NCI-H82 treated with DMSO at 0.1 percent for 48 hours (cell line): ENCODE measurements around the gene UBQLN4.
"Not testable (repeated sequence)": the region's sequence is repeated elsewhere in the genome, so short reads cannot be mapped to it uniquely, and the experiment has no call there.

ENCODE experiments used
- DNase-seq: peaks from one replicate; lab custom pipeline; 2025; ENCODE audit not compliant: unreplicated experiment; lab: John Stamatoyannopoulos, UW

UBQLN4 gene

DNA sequence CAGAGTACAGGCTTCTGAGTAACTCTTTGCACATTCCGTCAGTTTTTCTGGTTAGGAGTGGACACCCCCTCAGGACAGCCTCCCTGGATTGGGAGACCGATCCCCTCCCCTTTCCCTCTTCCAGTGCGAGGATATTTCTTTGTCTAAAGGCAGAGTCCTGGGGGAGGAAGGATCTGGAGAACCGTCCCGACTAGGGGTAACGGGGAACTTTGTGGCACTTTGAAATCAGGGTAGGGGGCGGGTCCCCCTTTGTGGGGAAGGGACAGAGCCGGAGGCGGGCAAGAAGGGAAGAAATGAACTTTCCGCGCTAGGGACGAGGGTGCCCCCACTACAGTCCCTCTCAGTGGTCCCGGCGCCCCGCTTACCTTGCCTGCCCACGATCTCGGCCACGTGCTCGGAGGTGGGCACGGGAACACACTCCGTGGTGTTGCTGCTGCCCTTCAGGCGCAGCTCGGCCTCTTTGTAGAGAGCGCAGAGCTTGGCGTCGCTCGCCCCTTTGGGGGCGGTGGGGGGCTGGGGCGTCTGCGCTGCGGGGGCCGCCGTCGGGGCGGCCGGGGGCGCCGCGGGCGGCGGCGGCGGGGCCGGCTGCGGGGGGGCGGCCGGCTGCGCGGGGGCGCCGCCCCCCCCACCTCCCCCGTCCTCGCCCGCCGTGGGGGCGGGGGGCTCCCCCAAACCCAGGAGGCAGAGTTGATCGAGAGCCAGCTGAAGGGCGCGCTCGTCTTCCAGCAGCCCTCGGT, 27.8 kb upstream of the UBQLN4 start:
- no peak for DNase-seq

DNA sequence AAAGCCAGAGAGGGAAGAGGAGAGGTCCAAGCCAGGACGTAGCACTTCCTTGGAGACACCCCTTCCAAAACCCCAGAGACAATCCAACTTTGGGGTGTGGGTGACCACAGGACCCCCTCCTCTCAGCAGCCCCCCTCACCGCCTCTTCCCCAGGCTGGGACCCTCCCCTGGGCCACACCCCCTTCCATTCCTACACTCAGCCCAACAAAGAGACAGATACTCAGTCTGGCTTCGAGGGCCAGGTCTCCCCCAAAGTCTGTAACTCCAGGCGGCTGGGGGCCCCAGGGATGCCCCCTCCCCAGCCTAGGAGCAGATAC, 27.2 kb upstream of the UBQLN4 start:
- DNase-seq = no peak

DNA sequence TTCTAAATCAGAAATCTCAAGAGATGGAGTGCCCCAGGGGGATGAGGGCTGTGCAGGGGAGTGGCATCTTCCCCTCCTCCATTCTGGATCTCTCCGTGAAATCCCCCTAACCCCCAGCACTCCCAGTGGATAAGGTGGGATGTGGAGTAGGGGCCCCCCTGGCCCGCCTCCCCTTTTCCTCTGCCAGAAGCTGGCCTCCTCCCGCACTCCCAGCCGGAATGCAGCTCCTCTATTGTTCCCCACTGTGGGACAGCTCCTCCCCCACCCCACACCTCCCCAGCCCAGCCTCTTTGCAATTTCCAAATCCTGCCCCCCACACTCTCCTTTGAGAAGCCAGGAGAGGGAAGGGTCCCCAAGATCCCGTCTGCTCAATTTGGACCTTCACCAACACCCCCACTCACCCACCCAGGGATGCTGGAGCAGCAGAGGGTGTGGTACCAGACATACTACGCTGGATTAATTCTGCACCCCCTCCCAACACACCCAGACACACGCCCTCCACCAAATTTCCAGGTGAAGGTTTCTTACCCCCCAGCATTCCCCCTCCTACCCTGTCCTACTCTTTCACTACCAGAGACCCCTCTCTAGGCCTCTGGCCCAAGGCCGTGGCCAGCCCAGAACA, 26.8 kb upstream of the UBQLN4 start:
- no peak for DNase-seq

DNA sequence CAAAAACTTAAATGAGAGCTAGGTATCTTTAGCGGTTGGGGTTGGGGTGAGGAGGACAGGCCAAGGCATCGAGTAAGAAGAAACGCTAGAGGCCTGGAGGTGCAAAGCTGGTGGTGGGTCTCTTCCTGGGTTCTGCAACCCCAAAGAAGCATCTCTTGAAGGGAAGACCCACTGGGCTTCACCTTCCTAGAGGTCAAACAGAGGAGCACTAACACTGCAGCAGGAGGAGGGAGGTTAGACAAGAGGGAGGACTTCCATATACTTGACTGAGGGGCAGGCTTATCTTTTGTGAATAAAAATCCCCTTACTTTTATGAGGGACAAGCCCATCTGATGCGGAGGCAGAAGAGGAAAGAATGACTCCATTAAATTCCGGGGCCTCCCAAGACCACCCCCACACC, 26.2 kb upstream of the UBQLN4 start:
- DNase-seq = no peak

DNA sequence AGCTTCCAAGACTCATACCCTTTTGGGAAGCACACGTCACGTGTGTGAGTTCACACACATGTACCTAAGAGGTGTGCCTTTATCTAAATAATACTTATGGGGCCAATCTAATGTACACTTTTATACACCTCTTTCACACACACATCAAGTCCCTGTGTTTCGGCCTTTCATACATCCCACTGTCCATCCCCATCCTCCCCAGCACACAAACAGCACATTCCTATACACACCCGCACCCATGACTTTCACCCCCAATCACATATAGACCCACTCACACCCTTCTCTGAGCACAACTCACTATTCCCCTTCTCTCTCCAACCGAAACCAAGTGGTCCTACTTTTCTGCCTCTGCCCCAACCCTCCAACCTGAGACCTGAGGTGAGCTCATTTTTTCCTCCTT, 25.1 kb upstream of the UBQLN4 start:
- DNase-seq = no peak

DNA sequence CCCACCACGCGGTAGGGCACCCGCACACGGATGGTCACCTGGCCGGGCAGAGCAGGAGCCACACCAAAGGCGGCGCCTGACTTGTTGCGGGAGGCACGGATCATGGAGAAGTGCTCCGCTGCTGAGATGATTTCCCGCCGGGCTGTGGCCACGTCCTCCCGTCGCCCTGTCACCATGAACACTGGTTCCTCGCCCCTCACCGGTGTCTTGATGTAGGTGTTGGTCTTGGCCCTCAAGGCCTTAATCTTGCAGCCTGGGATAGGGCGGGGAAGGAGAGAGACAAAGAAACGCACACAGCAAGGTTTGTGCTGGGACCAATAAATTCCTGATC, 23.8 kb upstream of the UBQLN4 start:
- DNase-seq = no peak

DNA sequence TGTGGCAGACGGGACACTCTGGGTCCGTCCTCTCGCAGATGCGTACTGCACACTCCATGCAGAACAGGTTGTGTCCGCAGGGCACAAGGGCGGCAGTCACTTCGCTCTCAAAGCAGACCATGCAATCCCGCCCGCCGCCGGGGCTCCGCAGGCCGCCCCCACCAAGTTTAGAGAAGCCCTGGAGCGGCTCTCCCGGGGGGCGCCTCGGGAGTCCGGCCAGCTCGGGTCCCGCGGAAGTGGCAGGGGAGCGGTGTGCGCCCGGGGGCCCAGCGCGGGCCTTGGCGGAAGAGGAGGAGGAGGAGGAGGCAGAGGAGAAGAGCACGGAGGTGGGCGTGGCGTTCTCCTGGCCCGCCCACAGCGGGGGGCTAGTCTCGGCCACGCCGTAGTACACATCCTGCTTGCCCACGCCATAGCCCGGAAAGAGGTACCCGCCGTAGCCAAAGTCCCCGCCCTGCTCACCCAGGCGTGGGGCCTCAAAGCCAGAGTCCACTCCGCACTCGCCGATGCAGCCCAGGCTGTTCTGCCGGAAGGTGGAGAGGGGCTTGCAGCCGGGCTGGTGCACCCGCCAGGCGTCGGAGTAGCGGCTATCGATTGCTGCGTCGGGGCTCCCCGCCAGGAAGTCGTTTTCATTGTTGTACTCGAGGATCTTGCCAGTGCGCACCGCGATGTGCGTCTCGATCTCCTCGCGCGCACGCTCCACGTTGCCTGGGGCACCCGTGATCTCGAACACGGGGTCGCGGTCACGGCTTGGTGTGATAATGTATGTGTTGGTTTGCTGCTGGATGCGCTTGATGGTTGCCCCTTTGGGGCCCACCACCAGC, 23.2 kb upstream of the UBQLN4 start:
- no peak for DNase-seq

DNA sequence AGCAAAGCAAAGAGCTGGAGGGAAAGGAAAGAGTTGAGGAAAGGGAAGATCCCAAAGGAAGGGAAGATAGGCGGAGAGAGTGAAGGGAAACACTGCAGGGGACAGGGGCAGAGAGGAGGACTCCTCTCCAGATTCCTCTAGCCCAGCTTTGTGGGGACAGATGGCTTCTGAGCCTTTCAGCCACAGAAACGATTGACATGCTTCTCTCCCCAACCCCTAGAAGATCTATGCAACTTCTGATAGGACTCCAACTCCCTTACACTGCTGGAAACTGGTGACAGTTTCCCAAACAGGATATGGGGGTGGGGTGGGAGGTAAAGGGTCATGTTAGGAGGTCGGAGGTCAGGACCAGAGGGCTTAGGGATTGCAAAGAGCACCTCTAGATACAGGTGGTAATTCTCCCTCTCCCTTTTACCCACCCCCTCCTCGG, 22.2 kb upstream of the UBQLN4 start:
- no peak for DNase-seq

DNA sequence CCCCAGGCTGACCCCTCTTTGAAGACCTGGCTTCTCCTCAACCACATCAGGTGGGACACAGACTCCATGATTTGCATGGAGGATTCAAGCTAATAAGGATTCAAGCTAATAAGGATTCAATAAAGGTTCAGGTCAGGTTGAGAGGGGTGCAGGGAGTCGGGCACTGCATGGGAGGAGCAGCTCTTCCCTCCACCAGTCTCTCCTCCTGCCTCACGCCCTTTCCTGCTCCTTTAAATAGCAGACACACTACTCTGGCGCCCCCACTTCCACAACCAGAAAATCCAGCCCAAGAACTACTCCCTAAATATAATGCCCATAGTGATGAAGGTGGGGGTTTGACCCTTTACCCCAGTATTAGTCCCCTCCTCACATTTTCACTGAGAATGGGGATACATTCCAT, 21.6 kb upstream of the UBQLN4 start:
- no peak for DNase-seq

DNA sequence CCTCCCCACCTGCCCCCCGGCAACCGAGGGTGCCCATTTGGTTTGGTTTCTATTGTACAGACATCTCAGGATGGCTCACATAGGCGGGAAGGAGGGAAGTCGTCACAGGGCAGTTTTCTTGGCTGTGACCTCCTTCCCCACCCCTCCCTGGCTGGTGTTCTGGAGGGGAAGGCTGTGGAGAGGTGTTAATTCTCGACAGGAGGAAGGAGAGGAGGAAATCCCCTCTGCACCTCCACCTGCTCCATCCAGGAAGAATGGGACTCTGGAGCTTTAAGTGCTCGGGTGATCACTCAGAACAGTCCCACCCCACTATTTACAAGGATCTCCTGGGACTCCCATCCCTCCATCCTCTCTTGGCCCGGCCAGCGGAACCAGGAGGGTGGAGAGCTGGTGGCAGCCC, 21.1 kb upstream of the UBQLN4 start:
- DNase-seq = no peak

DNA sequence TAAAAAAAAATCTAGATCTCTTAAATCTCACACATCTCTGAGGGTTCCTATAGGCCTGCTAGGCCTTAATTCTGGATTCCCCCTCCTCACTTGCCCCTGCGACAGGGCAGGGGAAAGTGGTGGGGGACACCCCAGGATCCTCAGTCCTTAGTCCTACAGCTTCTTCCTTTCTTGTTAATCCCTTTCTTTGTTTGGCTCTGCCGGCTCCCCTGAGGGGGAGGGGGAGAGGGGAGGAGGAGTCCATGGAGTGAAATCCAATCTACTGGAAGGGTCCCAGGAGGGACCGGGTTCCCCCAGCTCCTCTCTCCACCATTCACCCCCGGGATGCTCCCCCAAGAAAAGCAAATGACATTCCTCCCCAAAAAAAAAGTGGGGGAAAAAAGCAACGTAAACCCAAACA, 20.1 kb upstream of the UBQLN4 start:
- peak; percentile 89 for DNase-seq

DNA sequence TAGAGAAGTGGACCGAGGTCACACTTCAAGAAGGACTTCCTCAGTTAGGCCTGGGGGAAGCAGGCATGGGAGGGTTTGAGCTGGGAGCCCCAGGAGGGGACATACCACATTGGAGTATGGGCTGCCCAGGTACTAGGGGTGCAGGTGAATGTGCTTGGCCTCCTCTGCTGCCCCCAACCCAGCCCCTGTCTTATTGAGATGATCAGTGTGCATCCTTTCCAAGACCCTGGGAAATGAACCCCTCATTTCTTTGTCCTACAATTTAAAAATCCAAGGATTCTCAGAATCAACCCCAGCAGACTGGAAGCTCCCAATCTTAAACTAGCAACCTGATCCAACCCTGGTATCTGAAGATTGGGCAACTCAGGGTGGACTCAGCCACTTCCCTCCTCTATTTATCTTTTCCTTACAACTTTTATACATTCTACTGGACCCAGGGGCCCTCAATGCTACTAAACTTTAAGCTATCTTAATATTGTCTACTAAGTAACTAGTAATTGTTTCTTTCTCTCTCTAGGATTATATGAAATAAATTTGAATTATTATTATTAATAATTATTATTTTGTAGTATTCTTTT, 19.6 kb upstream of the UBQLN4 start:
- no peak for DNase-seq

DNA sequence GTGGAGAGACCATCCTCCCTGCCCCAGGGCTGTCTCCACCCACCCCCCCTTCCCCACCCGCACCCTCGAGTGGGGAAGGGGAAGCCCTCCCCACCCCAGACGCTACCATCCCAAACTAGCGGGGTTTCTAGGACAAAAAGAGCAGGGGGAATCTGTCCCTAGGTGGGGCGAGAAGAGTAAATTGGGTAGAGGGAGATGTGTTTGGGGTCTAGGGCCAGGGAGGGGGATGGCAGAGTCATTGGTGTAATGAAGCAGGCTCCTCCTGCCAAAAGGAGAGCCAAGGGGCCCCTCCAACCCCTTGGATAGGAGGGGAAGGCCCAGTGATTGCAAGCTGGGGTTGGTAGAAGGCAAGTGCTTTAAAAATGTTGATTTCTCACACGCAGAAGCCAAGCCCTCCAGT, 18.7 kb upstream of the UBQLN4 start:
- DNase-seq = no peak

DNA sequence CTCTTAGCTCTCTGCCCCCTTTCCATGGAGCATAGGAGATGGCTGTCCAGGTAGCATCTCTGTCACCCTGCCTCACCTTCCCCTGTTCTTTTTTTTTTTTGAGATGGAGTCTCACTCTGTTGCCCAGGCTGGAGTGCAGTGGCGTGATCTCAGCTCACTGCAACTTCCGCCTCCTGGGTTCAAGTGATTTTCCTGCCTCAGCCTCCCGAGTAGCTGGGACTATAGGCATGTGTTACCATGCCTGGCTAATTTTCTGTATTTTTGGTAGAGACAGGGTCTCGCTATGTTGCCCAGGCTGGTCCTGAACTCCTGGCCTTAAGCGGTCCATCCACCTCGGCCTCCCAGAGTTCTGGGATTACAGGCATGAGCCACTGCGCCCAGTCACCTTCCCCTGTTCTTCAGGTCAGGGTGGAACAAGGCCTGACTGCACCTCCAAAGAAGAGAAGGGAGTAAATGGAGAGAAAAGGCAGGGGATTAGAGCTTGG, 17.8 kb upstream of the UBQLN4 start:
- not testable (repeated sequence) for DNase-seq

DNA sequence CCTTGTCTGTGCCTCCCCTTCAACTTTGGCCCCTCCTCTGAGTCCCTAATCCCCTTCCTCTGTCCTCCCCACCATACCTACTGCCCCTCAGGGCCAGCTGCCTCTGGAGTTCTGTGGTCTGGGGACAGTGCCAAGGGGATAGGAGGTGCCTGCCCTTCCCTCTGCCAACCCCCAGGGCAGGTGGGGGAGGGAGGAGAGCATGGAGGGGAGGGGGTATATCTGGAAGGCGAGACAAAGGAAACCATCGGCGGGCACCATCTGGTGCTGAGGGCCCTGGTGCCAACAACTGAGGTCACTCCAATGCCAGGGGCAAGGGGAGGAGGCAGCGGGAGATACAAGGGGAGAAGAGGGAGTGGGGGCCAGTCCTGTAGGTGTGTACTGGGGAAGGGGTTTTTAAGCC, 16.9 kb upstream of the UBQLN4 start:
- no peak for DNase-seq

DNA sequence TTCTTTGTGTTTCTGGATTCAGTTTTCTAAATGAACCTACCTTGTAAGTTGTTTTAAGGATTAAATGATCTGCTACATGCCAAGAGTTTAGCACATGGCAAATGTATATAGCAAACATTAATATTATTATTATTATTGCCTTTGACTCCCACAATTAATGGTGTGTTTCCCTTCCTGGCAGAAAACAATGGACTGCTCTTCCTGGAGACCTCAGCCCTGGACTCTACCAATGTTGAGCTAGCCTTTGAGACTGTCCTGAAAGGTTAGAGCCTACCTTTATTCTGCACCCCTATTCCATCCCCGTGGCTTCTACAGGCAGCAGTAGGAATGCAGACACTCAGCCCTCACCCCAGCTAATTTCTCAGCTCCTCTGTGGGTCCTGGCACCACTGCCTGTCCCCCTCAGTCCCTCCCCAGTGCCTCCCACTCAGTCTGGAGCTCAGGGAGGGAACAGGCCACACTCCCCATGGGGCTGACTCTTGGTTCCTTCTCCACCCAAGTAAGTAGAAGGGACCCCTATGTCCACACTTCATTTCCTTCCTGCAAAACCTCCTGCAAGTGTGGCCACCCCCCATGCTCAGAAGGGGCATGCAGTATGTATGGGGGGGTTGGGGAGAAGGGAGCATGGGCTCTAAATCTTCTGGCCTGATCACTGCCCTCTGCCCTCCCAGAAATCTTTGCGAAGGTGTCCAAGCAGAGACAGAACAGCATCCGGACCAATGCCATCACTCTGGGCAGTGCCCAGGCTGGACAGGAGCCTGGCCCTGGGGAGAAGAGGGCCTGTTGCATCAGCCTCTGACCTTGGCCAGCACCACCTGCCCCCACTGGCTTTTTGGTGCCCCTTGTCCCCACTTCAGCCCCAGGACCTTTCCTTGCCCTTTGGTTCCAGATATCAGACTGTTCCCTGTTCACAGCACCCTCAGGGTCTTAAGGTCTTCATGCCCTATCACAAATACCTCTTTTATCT, 16.2 kb upstream of the UBQLN4 start:
- DNase-seq = no peak

DNA sequence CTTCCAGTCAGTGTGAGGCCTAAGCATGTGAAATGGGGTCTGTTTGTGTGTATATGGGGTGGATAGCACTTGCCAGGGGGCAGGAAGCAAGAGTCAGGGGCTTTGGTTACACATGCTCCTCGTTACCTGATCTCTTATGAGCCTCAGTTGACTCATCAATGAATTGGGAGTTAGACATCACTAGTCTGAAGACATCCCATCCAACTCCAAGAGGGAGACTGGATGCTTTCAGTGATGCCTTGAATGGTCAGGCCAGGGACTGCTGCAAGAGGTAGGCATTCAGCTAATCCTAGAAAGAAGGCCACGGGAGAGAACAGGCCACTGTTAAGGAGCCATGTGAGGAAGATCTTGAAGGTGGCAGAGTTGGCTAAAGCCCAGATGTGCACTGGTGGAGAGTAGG, 13.7 kb upstream of the UBQLN4 start:
- DNase-seq = no peak

DNA sequence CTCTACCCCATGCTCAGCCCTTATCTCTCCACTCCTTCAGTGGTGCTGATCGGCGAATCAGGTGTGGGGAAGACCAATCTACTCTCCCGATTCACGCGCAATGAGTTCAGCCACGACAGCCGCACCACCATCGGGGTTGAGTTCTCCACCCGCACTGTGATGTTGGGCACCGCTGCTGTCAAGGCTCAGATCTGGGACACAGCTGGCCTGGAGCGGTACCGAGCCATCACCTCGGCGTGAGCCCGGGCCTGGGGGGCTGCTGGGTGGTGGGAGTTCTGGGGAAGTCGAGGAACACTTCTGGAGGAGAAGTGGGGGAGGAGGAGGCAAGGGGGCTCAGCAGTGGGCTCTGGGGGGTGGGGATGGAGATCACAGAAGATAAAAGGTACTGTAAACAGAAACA, 12.3 kb upstream of the UBQLN4 start:
- DNase-seq = no peak

DNA sequence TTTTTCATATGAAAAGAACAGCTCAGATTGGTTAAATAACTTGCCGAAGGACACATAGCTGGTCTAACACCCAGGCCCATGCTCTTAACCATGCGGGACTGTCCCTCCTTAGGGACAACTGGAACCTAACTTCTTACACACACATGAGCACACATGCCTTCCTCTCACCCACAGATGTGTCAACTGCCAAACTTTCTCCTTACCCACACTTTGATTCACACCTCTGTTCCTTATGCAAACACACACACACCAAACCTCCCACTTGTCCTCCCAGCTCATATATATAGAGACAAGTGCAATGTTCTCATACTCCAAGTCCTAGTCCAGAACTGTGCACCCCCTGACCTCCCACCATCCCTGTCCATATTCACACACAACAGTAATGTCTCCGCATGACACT, 11.6 kb upstream of the UBQLN4 start:
- DNase-seq = no peak

DNA sequence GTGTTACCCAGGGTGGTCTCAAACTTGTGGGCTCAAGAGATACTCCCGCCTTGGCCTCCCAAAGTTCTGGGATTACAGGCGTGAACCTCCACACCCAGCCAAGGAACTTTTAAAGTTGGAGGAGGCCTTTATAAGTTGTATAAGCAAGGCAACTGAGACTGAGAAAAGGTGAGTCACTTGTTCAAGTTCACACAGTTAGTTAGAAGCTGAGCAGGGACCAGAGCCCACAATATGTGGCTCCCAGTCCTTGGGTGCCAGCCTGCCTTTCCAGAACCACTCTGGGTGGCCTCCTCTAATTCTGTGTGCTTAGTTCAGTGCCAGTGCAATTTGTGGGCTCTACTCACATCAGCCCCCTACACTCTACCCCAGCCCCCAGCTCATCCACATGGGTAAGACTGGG, 11.0 kb upstream of the UBQLN4 start:
- DNase-seq = no peak

DNA sequence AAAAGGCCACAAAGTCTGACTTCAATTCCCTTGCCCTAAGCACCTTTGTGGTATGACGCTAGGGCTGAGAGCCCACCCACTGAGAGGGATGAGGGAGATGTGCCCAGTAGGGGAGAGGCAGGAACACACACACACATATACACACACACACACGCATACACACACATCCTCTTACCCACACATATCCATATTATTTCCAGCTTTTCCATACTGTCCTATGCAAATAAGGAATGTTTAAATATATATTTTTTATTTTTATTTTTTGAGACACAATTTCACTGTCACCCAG, 10.3 kb upstream of the UBQLN4 start:
- no peak for DNase-seq
